Fibroblast of lung (primary cell): ENCODE results near the gene ATG14. TPM values are rescaled to one million over a fixed set of nuclear protein-coding genes. Genes with fewer than 3 reads are reported as not detected.
A peak's percentile ranks its signal among the peaks of the same experiment; 100 is the strongest.

Source experiments
- DNase-seq, 2 donors: peaks; one replicate each; pipeline versions ENCODE4 v3.0.0 to v3.0.0-alpha.2; 2010; ENCODE audit warnings: low read depth in 2 of 2
- H2AFZ ChIP-seq: 2 replicates; pipeline ENCODE4 v1.5.1; 2012; ENCODE audit warnings: low read length, control low read depth, inconsistent platforms
- H3K27ac ChIP-seq: 2 replicates; pipeline ENCODE4 v1.5.1; 2011; ENCODE audit warnings: low read length, control low read depth; ENCODE audit not compliant: insufficient read depth
- H3K27me3 ChIP-seq: 2 replicates; pipeline ENCODE4 v1.5.1; 2011; ENCODE audit warnings: mild to moderate bottlenecking, low read length; ENCODE audit not compliant: control insufficient read depth, insufficient read depth
- H3K36me3 ChIP-seq: 2 replicates; pipeline ENCODE4 v1.5.1; 2011; ENCODE audit warnings: low read length; ENCODE audit not compliant: control insufficient read depth, insufficient read depth
- H3K4me1 ChIP-seq: 2 replicates; pipeline ENCODE4 v1.5.1; 2011; ENCODE audit warnings: low read length; ENCODE audit not compliant: control insufficient read depth, insufficient read depth; ENCODE audit errors: extremely low read depth
- H3K4me2 ChIP-seq: 2 replicates; pipeline ENCODE4 v1.5.1; 2011; ENCODE audit warnings: low read length, control low read depth; ENCODE audit not compliant: insufficient read depth; ENCODE audit errors: extremely low read depth
- H3K4me3 ChIP-seq, 4 experiments: fragments of 200-600 bp in 1 of 4; sonication (generic) in 1 of 4; replicated peaks in 1 of 4; 2 replicates each; pipeline ENCODE4 v1.5.1; 2011 to 2016; ENCODE audit warnings: low read length in 4 of 4, low read depth in 3 of 4, mild to moderate bottlenecking in 3 of 4, control low read depth in 2 of 4, inconsistent platforms in 1 of 4, mixed read lengths in 1 of 4; ENCODE audit not compliant: insufficient read depth in 1 of 4; ENCODE audit errors: control extremely low read depth in 1 of 4
- H3K79me2 ChIP-seq: 2 replicates; pipeline ENCODE4 v1.5.1; 2012; ENCODE audit warnings: mild to moderate bottlenecking, low read length, inconsistent platforms; ENCODE audit not compliant: control insufficient read depth, insufficient read depth
- H3K9ac ChIP-seq: 2 replicates; pipeline ENCODE4 v1.5.1; 2011; ENCODE audit warnings: mild to moderate bottlenecking, low read length, control low read depth; ENCODE audit not compliant: insufficient read depth
- H3K9me3 ChIP-seq: 2 replicates; pipeline ENCODE4 v1.5.1; 2012; ENCODE audit warnings: low read depth, low read length; ENCODE audit not compliant: control insufficient read depth, insufficient read depth
- H4K20me1 ChIP-seq: 2 replicates; pipeline ENCODE4 v1.5.1; 2011; ENCODE audit warnings: low read length; ENCODE audit not compliant: control insufficient read depth, insufficient read depth; ENCODE audit errors: extremely low read depth
- EZH2 ChIP-seq: IDR thresholded peaks from 2 replicates; pipeline ENCODE4 v1.5.1; 2012; ENCODE audit warnings: low read length, control low read depth, mild to moderate bottlenecking; ENCODE audit errors: missing control alignments
- polyA plus RNA-seq, 2 donors: library from polyadenylated mRNA; depleted of rRNA in 1 of 2; stranded (reverse) in 1 of 2; unstranded in 1 of 2; fragments of >200 nt; gene quantifications; 2 replicates each; pipeline ENCODE4 v1.2.1, GENCODE V29; 2011 to 2012; ENCODE audit warnings: missing spikeins in 1 of 2
- total RNA-seq: library from RNA; depleted of rRNA; stranded (reverse); fragments of >200 nt; gene quantifications from 2 replicates; pipeline ENCODE4 v1.2.1, GENCODE V29; 2014
- TF ChIP-seq, protein P1 (sequence below), 2 donors: IDR thresholded peaks in 1 of 2; conservative IDR thresholded peaks in 1 of 2; 1 replicate in 1 of 2; 2 replicates in 1 of 2; pipeline ENCODE4 v1.5.1; 2011 to 2012; ENCODE audit warnings: low read length in 2 of 2, control low read depth in 1 of 2, inconsistent platforms in 1 of 2, low read depth in 1 of 2, mild to moderate bottlenecking in 1 of 2

The ATG14 gene
- total and polyA plus RNA-seq, 2 donors (not counting 1 experiment from before 2014, with no cell fraction given) = 9.9 to 21.6 TPM

- DNase-seq = peak; percentile 60 to 74
- H2AFZ ChIP-seq = no peak overlapping the region
Measured at GRCh38 chr14:55438066-55438683, 26.5 kb upstream of the ATG14 start.

DNA sequence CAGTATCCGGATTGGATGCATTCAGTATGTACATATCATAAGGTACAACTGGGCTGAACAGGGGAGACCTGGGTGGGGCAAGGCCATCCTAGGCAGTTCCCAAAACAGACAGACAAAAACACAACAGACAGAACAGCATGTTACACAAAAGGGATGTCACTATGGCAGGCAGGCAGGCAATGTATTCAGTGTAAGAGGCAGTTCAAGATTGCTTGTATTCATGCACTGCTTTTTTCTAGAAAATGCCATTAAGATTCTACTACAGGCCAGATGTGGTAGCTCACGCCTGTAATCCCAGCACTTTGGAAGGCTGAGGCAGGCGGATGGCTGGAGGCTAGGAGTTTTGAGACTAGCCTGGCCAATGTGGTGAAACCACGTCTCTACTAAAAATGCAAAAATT lies 25.3 kb upstream of the ATG14 start:
- Histone ChIP-seq H3K27ac (no peak overlapping the region), H3K36me3 (no peaks in the 10 kb centered on the region), H4K20me1 (no peaks in the 10 kb centered on the region), H3K4me2 (no peak overlapping the region), H3K4me1 (no peaks in the 10 kb centered on the region), H3K9ac (no peak overlapping the region), H3K4me3 (no peak overlapping the region), H2AFZ (no peak overlapping the region), H3K27me3 (peaks cover 2% of the 10 kb centered on the region), H3K79me2 (no peaks in the 10 kb centered on the region), H3K9me3 (no peaks in the 10 kb centered on the region)
- TF ChIP-seq EZH2 = no peak
- TF ChIP-seq, protein P1, sequence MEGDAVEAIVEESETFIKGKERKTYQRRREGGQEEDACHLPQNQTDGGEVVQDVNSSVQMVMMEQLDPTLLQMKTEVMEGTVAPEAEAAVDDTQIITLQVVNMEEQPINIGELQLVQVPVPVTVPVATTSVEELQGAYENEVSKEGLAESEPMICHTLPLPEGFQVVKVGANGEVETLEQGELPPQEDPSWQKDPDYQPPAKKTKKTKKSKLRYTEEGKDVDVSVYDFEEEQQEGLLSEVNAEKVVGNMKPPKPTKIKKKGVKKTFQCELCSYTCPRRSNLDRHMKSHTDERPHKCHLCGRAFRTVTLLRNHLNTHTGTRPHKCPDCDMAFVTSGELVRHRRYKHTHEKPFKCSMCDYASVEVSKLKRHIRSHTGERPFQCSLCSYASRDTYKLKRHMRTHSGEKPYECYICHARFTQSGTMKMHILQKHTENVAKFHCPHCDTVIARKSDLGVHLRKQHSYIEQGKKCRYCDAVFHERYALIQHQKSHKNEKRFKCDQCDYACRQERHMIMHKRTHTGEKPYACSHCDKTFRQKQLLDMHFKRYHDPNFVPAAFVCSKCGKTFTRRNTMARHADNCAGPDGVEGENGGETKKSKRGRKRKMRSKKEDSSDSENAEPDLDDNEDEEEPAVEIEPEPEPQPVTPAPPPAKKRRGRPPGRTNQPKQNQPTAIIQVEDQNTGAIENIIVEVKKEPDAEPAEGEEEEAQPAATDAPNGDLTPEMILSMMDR (conservative IDR thresholded peaks at IDR 0.05 in 1 of 2, IDR thresholded peaks at IDR 0.05 in 1 of 2; ENCODE audit: low read depth in 1 of 2, low read length in 2 of 2) = no peak
- no peak for DNase-seq

More at GRCh38 chr14:55438066-55438683, 26.5 kb upstream of the ATG14 start:
- no peak overlapping the region for H3K4me2 ChIP-seq
- H4K20me1 ChIP-seq = no peaks in the 10 kb centered on the region
- no peak overlapping the region for H3K4me3 ChIP-seq
- H3K9me3 ChIP-seq = no peaks in the 10 kb centered on the region
- H3K27me3 ChIP-seq = peaks cover 2% of the 10 kb centered on the region
- H3K27ac ChIP-seq = no peak overlapping the region
- H3K4me1 ChIP-seq = no peaks in the 10 kb centered on the region
- H3K79me2 ChIP-seq = no peaks in the 10 kb centered on the region
- no peak for TF ChIP-seq EZH2
- TF ChIP-seq, protein P1 (conservative IDR thresholded peaks at IDR 0.05 in 1 of 2, IDR thresholded peaks at IDR 0.05 in 1 of 2; ENCODE audit: low read depth in 1 of 2, low read length in 2 of 2) = peak; percentile 44 to 55
- no peaks in the 10 kb centered on the region for H3K36me3 ChIP-seq
- no peak overlapping the region for H3K9ac ChIP-seq

DNA sequence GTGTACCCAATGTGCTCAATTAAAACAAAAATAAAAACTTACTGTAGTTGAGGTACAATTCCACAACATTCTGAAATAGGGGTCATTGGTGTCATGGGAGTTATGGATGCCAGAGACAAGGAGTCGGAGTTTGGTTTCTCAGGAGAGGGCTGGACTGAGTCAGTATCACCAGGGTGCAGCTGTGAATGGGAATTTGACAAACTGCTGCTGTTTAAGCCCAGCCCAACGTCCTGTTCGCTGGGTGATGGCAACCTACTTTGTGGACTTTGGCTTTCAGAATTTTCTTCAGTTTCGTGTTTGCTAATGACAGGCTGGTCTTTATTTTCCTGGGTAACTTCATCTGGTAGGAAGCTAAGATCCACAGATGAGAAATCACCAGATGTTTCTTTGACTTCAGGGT lies 24.9 kb upstream of the ATG14 start:
- H3K79me2 ChIP-seq = no peaks in the 10 kb centered on the region
- H2AFZ ChIP-seq = no peak overlapping the region
- no peak overlapping the region for H3K4me2 ChIP-seq
- H3K36me3 ChIP-seq = no peaks in the 10 kb centered on the region
- no peak for DNase-seq
- TF ChIP-seq EZH2 = no peak
- TF ChIP-seq, protein P1 (conservative IDR thresholded peaks at IDR 0.05 in 1 of 2, IDR thresholded peaks at IDR 0.05 in 1 of 2; ENCODE audit: low read depth in 1 of 2, low read length in 2 of 2) = no peak
- H3K27me3 ChIP-seq = peaks cover 2% of the 10 kb centered on the region
- H3K27ac ChIP-seq = no peak overlapping the region
- H3K4me3 ChIP-seq = no peak overlapping the region
- H4K20me1 ChIP-seq = no peaks in the 10 kb centered on the region
- no peak overlapping the region for H3K9ac ChIP-seq
- no peaks in the 10 kb centered on the region for H3K9me3 ChIP-seq
- H3K4me1 ChIP-seq = no peaks in the 10 kb centered on the region
